Measurements from ENCODE around the gene HDHD5. TPM values are rescaled to one million over a fixed set of nuclear protein-coding genes. Genes with fewer than 3 reads are reported as not detected.

Gene HDHD5
- total RNA-seq, 3 donors from 2014 or later (not counting 1 experiment from before 2014, with no cell fraction given), result 12.0 to 16.5 (median 13.5) TPM

- 96% methylated on average over 42 of the region's 42 CpGs for whole genome bisulfite sequencing (ENCODE audit: insufficient coverage)
- H3K9me3 Mint-ChIP-seq, result no peaks in the 10 kb centered on the region
- peaks cover 0 to 34% of the 10 kb centered on the region in 2 donors for H3K4me1 Mint-ChIP-seq
- no peaks in the 10 kb centered on the region for H3K27me3 Mint-ChIP-seq (ENCODE audit: low read depth in 2 of 2)
- H3K36me3 Mint-ChIP-seq, result no peaks in the 10 kb centered on the region
- ATAC-seq, result no peak
- no peak for DNase-seq
- H3K27ac Mint-ChIP-seq, result no peak overlapping the region
- Histone ChIP-seq H3K27me3 (ENCODE audit: control insufficient read depth, insufficient read depth, low read length) (no peaks in the 10 kb centered on the region), H3K36me3 (ENCODE audit: control insufficient read depth, insufficient read depth, low read length) (peaks cover 55% of the 10 kb centered on the region), H3K9me3 (ENCODE audit: control insufficient read depth, insufficient read depth, low read length) (no peaks in the 10 kb centered on the region), H3K27ac (ENCODE audit: low read length) (no peak overlapping the region), H3K4me1 (ENCODE audit: control insufficient read depth, insufficient read depth, low read length) (peaks cover 21% of the 10 kb centered on the region), H3K4me3 (ENCODE audit: low read length) (no peak overlapping the region)
- no peak for TF ChIP-seq CTCF (IDR thresholded peaks at IDR 0.05)
- no peak overlapping the region for H3K4me3 Mint-ChIP-seq
- intact Hi-C loops (cut with micrococcal nuclease), result no loop called here
Measured at GRCh38 chr22:17109113-17109865, 49.8 kb downstream of the HDHD5 start.

- H3K27ac ChIP-seq (ENCODE audit: low read length), result no peak overlapping the region
- H3K27me3 Mint-ChIP-seq (ENCODE audit: low read depth in 2 of 2), result no peaks in the 10 kb centered on the region
- H3K4me3 ChIP-seq (ENCODE audit: low read length), result no peak overlapping the region
- no peaks in the 10 kb centered on the region for H3K27me3 ChIP-seq (ENCODE audit: control insufficient read depth, insufficient read depth, low read length)
- H3K4me1 Mint-ChIP-seq, result peaks cover 0 to 28% of the 10 kb centered on the region in 2 donors
- ATAC-seq, result no peak
- peaks cover 18% of the 10 kb centered on the region for H3K4me1 ChIP-seq (ENCODE audit: control insufficient read depth, insufficient read depth, low read length)
- WGBS (ENCODE audit: insufficient coverage), result 96% methylated on average over 66 of the region's 66 CpGs
- intact Hi-C loops (cut with micrococcal nuclease), result no loop called here
- H3K27ac Mint-ChIP-seq, result no peak overlapping the region
- no peaks in the 10 kb centered on the region for H3K36me3 Mint-ChIP-seq
- DNase-seq, result no peak
- H3K9me3 ChIP-seq (ENCODE audit: control insufficient read depth, insufficient read depth, low read length), result no peaks in the 10 kb centered on the region
- peaks cover 59% of the 10 kb centered on the region for H3K36me3 ChIP-seq (ENCODE audit: control insufficient read depth, insufficient read depth, low read length)
- no peaks in the 10 kb centered on the region for H3K9me3 Mint-ChIP-seq
- H3K4me3 Mint-ChIP-seq, result no peak overlapping the region
- TF ChIP-seq CTCF (IDR thresholded peaks at IDR 0.05), result no peak
Measured at GRCh38 chr22:17108256-17109112, 50.6 kb downstream of the HDHD5 start.

DNA sequence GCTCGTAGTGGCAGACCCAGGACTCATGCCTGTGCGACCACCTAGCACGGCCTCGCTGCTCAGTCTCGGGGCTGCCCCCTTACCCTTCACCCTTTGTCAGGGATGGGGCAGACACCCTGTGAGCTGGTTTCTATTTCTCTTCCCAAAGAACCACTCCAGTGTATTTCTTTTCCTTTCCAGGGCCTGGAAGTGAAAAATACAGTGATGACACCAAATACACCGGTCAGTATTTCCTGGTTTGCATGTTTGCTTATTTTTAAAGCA, 51.6 kb downstream of the HDHD5 start:
- H3K4me3 ChIP-seq (ENCODE audit: low read length), result no peak overlapping the region
- no peaks in the 10 kb centered on the region for H3K27me3 Mint-ChIP-seq (ENCODE audit: low read depth in 2 of 2)
- H3K27me3 ChIP-seq (ENCODE audit: control insufficient read depth, insufficient read depth, low read length), result no peaks in the 10 kb centered on the region
- ATAC-seq (no peak), DNase-seq (no peak)
- H3K9me3 ChIP-seq (ENCODE audit: control insufficient read depth, insufficient read depth, low read length), result no peaks in the 10 kb centered on the region
- intact Hi-C loops (cut with micrococcal nuclease), result no loop called here
- peaks cover 18% of the 10 kb centered on the region for H3K4me1 ChIP-seq (ENCODE audit: control insufficient read depth, insufficient read depth, low read length)
- H3K27ac Mint-ChIP-seq, result no peak overlapping the region
- H3K4me3 Mint-ChIP-seq, result no peak overlapping the region
- H3K4me1 Mint-ChIP-seq, result peaks cover 0 to 23% of the 10 kb centered on the region in 2 donors
- H3K36me3 ChIP-seq (ENCODE audit: control insufficient read depth, insufficient read depth, low read length), result peaks cover 67% of the 10 kb centered on the region
- WGBS (ENCODE audit: insufficient coverage), result 94% methylated on average over 6 of the region's 6 CpGs
- no peak overlapping the region for H3K27ac ChIP-seq (ENCODE audit: low read length)
- peaks cover under 1% of the 10 kb centered on the region for H3K36me3 Mint-ChIP-seq
- TF ChIP-seq CTCF (IDR thresholded peaks at IDR 0.05), result no peak
- no peaks in the 10 kb centered on the region for H3K9me3 Mint-ChIP-seq

Data from natural killer cell (primary cell).